Central memory CD8-positive, alpha-beta T cell (primary cell): ENCODE data around the gene VTCN1.
"Not testable (repeated sequence)": the region's sequence is repeated elsewhere in the genome, so short reads cannot be mapped to it uniquely, and the experiment has no call there.

Experiments
- ATAC-seq: fragments of 150-1000 bp; cut with Tn5 transposase; replicated peaks from 2 replicates; pipeline ENCODE4 v1.10.0; 2022; ENCODE audit warnings: mild to moderate bottlenecking, moderate FRiP score, moderate number of reproducible peaks; ENCODE audit not compliant: poor library complexity, severe bottlenecking; ENCODE audit errors: extremely low read depth
- DNase-seq, 2 donors: peaks; one replicate each; pipeline ENCODE4 v3.0.0; 2021; ENCODE audit warnings: low spot score in 2 of 2
- H3K27ac Mint-ChIP-seq: one replicate; pipeline ENCODE4 v1.8.0; 2022; ENCODE audit warnings: low read depth, mild to moderate bottlenecking, moderate library complexity, mixed read lengths
- H3K27me3 Mint-ChIP-seq: one replicate; pipeline ENCODE4 v1.8.0; 2022; ENCODE audit warnings: mixed read lengths
- H3K36me3 Mint-ChIP-seq: one replicate; pipeline ENCODE4 v1.8.0; 2022; ENCODE audit warnings: mild to moderate bottlenecking, moderate library complexity, mixed read lengths; ENCODE audit not compliant: insufficient read depth
- H3K4me1 Mint-ChIP-seq: one replicate; pipeline ENCODE4 v1.8.0; 2022; ENCODE audit warnings: mixed read lengths
- H3K4me3 Mint-ChIP-seq: one replicate; pipeline ENCODE4 v1.8.0; 2022; ENCODE audit warnings: mild to moderate bottlenecking, moderate library complexity, mixed read lengths
- H3K9me3 Mint-ChIP-seq: one replicate; pipeline ENCODE4 v1.8.0; 2022; ENCODE audit warnings: mixed read lengths

VTCN1 gene

GRCh38 chr1:117210831-117211261 is at the start of gene VTCN1:
Gene VTCN1 (minus strand): TSS chr1:117210927. CDS start chr1:117210855, 72 bp downstream.
- H3K4me3 Mint-ChIP-seq = no peak within 1 kb of the TSS
- ATAC-seq (no peak), DNase-seq (no peak)
- H3K4me1 Mint-ChIP-seq = no peaks in the 10 kb centered on the region
- peaks cover 39% of the 10 kb centered on the region for H3K27me3 Mint-ChIP-seq
- H3K27ac Mint-ChIP-seq = no peak within 1 kb of the TSS
- H3K9me3 Mint-ChIP-seq = no peaks in the 10 kb centered on the region
- no peaks in the 10 kb centered on the region for H3K36me3 Mint-ChIP-seq

- no peaks in the 10 kb centered on the region for H3K4me1 Mint-ChIP-seq
- H3K9me3 Mint-ChIP-seq = no peaks in the 10 kb centered on the region
- no peak for ATAC-seq
- no peak overlapping the region for H3K27ac Mint-ChIP-seq
- H3K36me3 Mint-ChIP-seq = no peaks in the 10 kb centered on the region
- H3K4me3 Mint-ChIP-seq = no peak overlapping the region
- H3K27me3 Mint-ChIP-seq = peaks cover 46% of the 10 kb centered on the region
- DNase-seq = no peak
Measured at GRCh38 chr1:117258791-117259190, 48.1 kb upstream of the VTCN1 start.

GRCh38 chr1:117258075-117258474 is 47.3 kb upstream of the VTCN1 start:
- not testable (repeated sequence) for ATAC-seq, H3K4me1 Mint-ChIP-seq, H3K27ac Mint-ChIP-seq, H3K9me3 Mint-ChIP-seq, H3K36me3 Mint-ChIP-seq, H3K4me3 Mint-ChIP-seq, DNase-seq
- peaks cover 46% of the 10 kb centered on the region for H3K27me3 Mint-ChIP-seq

- ATAC-seq = no peak
Measured at GRCh38 chr1:117257291-117257690, 46.6 kb upstream of the VTCN1 start.

GRCh38 chr1:117250061-117250606 is 39.4 kb upstream of the VTCN1 start:
- DNase-seq (no peak), ATAC-seq (no peak)
- Mint-ChIP-seq H3K27ac (no peak overlapping the region), H3K27me3 (peaks cover 15% of the 10 kb centered on the region), H3K4me3 (no peak overlapping the region), H3K4me1 (no peaks in the 10 kb centered on the region), H3K9me3 (no peaks in the 10 kb centered on the region), H3K36me3 (no peaks in the 10 kb centered on the region)

More at GRCh38 chr1:117257291-117257690, 46.6 kb upstream of the VTCN1 start:
- no peak for DNase-seq
- Mint-ChIP-seq H3K27ac (no peak overlapping the region), H3K4me3 (no peak overlapping the region), H3K36me3 (no peaks in the 10 kb centered on the region), H3K9me3 (no peaks in the 10 kb centered on the region), H3K4me1 (no peaks in the 10 kb centered on the region), H3K27me3 (peaks cover 38% of the 10 kb centered on the region)

- Mint-ChIP-seq H3K36me3 (no peaks in the 10 kb centered on the region), H3K27me3 (peaks cover 58% of the 10 kb centered on the region), H3K27ac (no peak overlapping the region), H3K4me1 (no peaks in the 10 kb centered on the region), H3K9me3 (no peaks in the 10 kb centered on the region), H3K4me3 (no peak overlapping the region)
- no peak for ATAC-seq
- DNase-seq = no peak
Measured at GRCh38 chr1:117244971-117245370, 34.2 kb upstream of the VTCN1 start.

GRCh38 chr1:117244306-117244705 is 33.6 kb upstream of the VTCN1 start:
- ATAC-seq = no peak
- Mint-ChIP-seq H3K4me3 (no peak overlapping the region), H3K4me1 (no peaks in the 10 kb centered on the region), H3K36me3 (no peaks in the 10 kb centered on the region), H3K27ac (no peak overlapping the region), H3K27me3 (peaks cover 58% of the 10 kb centered on the region), H3K9me3 (no peaks in the 10 kb centered on the region)
- DNase-seq = no peak

- Mint-ChIP-seq H3K36me3 (no peaks in the 10 kb centered on the region), H3K9me3 (no peaks in the 10 kb centered on the region), H3K4me3 (no peak overlapping the region), H3K4me1 (no peaks in the 10 kb centered on the region), H3K27me3 (peaks cover 69% of the 10 kb centered on the region), H3K27ac (no peak overlapping the region)
- no peak for DNase-seq
- no peak for ATAC-seq
Measured at GRCh38 chr1:117241512-117241911, 30.8 kb upstream of the VTCN1 start.

GRCh38 chr1:117240547-117240946 is 29.8 kb upstream of the VTCN1 start:
- H3K27me3 Mint-ChIP-seq = peaks cover 60% of the 10 kb centered on the region
- H3K36me3 Mint-ChIP-seq = no peaks in the 10 kb centered on the region
- no peaks in the 10 kb centered on the region for H3K4me1 Mint-ChIP-seq
- ATAC-seq (no peak), DNase-seq (no peak)
- H3K27ac Mint-ChIP-seq = no peak overlapping the region
- no peaks in the 10 kb centered on the region for H3K9me3 Mint-ChIP-seq
- H3K4me3 Mint-ChIP-seq = no peak overlapping the region

- DNase-seq (no peak), ATAC-seq (no peak)
- peaks cover 49% of the 10 kb centered on the region for H3K27me3 Mint-ChIP-seq
- H3K36me3 Mint-ChIP-seq = no peaks in the 10 kb centered on the region
- H3K4me1 Mint-ChIP-seq = no peaks in the 10 kb centered on the region
- no peak overlapping the region for H3K27ac Mint-ChIP-seq
- no peak overlapping the region for H3K4me3 Mint-ChIP-seq
- H3K9me3 Mint-ChIP-seq = no peaks in the 10 kb centered on the region
Measured at GRCh38 chr1:117239467-117239866, 28.7 kb upstream of the VTCN1 start.

- Mint-ChIP-seq H3K9me3 (no peaks in the 10 kb centered on the region), H3K27ac (no peak overlapping the region), H3K4me1 (no peaks in the 10 kb centered on the region), H3K27me3 (peaks cover 39% of the 10 kb centered on the region), H3K36me3 (no peaks in the 10 kb centered on the region), H3K4me3 (no peak overlapping the region)
- DNase-seq = no peak
- ATAC-seq = no peak
Measured at GRCh38 chr1:117237726-117238381, 27.1 kb upstream of the VTCN1 start.

GRCh38 chr1:117235863-117236465 is 25.2 kb upstream of the VTCN1 start:
- DNase-seq = no peak
- Mint-ChIP-seq H3K9me3 (no peaks in the 10 kb centered on the region), H3K36me3 (no peaks in the 10 kb centered on the region), H3K27me3 (peaks cover 22% of the 10 kb centered on the region), H3K27ac (no peak overlapping the region), H3K4me1 (no peaks in the 10 kb centered on the region), H3K4me3 (no peak overlapping the region)
- ATAC-seq = no peak

- H3K9me3 Mint-ChIP-seq = no peaks in the 10 kb centered on the region
- peaks cover 6% of the 10 kb centered on the region for H3K27me3 Mint-ChIP-seq
- no peak for ATAC-seq
- no peaks in the 10 kb centered on the region for H3K36me3 Mint-ChIP-seq
- H3K4me3 Mint-ChIP-seq = no peak overlapping the region
- H3K27ac Mint-ChIP-seq = no peak overlapping the region
- H3K4me1 Mint-ChIP-seq = no peaks in the 10 kb centered on the region
- no peak for DNase-seq
Measured at GRCh38 chr1:117232531-117232930, 21.8 kb upstream of the VTCN1 start.
